Panc1 (cell line): ENCODE data around the gene LACTBL1. TPM values are rescaled to one million over a fixed set of nuclear protein-coding genes. Genes with fewer than 3 reads are reported as not detected.

ENCODE experiments used
- ATAC-seq: fragments of 200-7000 bp; cut with Tn5 transposase; 2 replicates; pipeline ENCODE4 v1.9.1; 2020; ENCODE audit warnings: mild to moderate bottlenecking, moderate library complexity
- BruUV-seq: library from RNA; stranded (reverse); fragments of 400-500 nt; replicated peaks from 2 replicates; lab custom pipeline; 2021; lab: Mats Ljungman, UMichigan
- CTCF ChIA-PET: fragments of 300-600 bp; sonication (Branson Sonifier 250); formaldehyde crosslinking; loops from one replicate; lab custom pipeline; 2022; ENCODE audit warnings: antibody characterized with exemption; lab: Charles Lee
- POLR2A ChIA-PET: fragments of 300-600 bp; sonication (Branson Sonifier 250); formaldehyde crosslinking; loops from one replicate; lab custom pipeline; 2022; ENCODE audit warnings: antibody characterized with exemption; lab: Charles Lee
- DNase-seq: peaks from one replicate; pipeline ENCODE4 v3.0.0-alpha.2; 2010; ENCODE audit warnings: low read depth, low spot score
- H3K27ac ChIP-seq: 2 replicates; pipeline ENCODE4 v1.5.1; 2011; ENCODE audit warnings: mild to moderate bottlenecking, low read length, inconsistent platforms
- H3K27me3 ChIP-seq: fragments of 200-500 bp; sonication (Bioruptor generic); 2 replicates; pipeline ENCODE4 v1.6.0; 2014; ENCODE audit warnings: low read length, inconsistent platforms; ENCODE audit not compliant: control insufficient read depth, insufficient read depth
- H3K36me3 ChIP-seq: fragments of 200-500 bp; sonication (Bioruptor generic); 2 replicates; pipeline ENCODE4 v1.5.1; 2014; ENCODE audit warnings: inconsistent platforms, mild to moderate bottlenecking, low read length, moderate library complexity; ENCODE audit not compliant: control insufficient read depth, insufficient read depth
- H3K4me1 ChIP-seq: 2 replicates; pipeline ENCODE4 v1.5.1; 2011; ENCODE audit warnings: inconsistent platforms, mild to moderate bottlenecking, low read length, moderate library complexity; ENCODE audit not compliant: control insufficient read depth, insufficient read depth
- H3K4me3 ChIP-seq, 2 experiments: 2 replicates each; pipeline ENCODE4 v1.5.1; 2011 to 2012; ENCODE audit warnings: low read depth in 2 of 2, low read length in 2 of 2, mild to moderate bottlenecking in 2 of 2, inconsistent platforms in 1 of 2, moderate library complexity in 1 of 2
- H3K9me3 ChIP-seq: fragments of 200-500 bp; sonication (Bioruptor generic); 2 replicates; pipeline ENCODE4 v1.5.1; 2014; ENCODE audit warnings: low read depth, mild to moderate bottlenecking, inconsistent platforms, low read length, moderate library complexity; ENCODE audit not compliant: control insufficient read depth, insufficient read depth
- CTCF ChIP-seq: fragments of 450-650 bp; IDR thresholded peaks from 2 replicates; pipeline ENCODE4 v1.5.1; 2017; ENCODE audit warnings: mild to moderate bottlenecking
- POLR2AphosphoS5 ChIP-seq: IDR thresholded peaks from 2 replicates; pipeline ENCODE4 v1.6.1; 2012; ENCODE audit warnings: mild to moderate bottlenecking, low read depth, low read length, moderate library complexity
- REST ChIP-seq, 2 experiments: IDR thresholded peaks; 2 replicates each; pipeline ENCODE4 v1.6.1; 2011 to 2012; ENCODE audit warnings: low read depth in 2 of 2, control low read depth in 1 of 2, low read length in 1 of 2, mild to moderate bottlenecking in 1 of 2, moderate library complexity in 1 of 2; ENCODE audit not compliant: insufficient read depth in 1 of 2
- SIN3A ChIP-seq: IDR thresholded peaks from 2 replicates; pipeline ENCODE4 v1.6.1; 2012; ENCODE audit warnings: low read depth, mild to moderate bottlenecking, low read length, moderate library complexity, borderline replicate concordance; ENCODE audit not compliant: insufficient read depth
- TCF7L2 ChIP-seq: IDR thresholded peaks from 2 replicates; pipeline ENCODE4 v1.6.1; 2011; ENCODE audit warnings: mild to moderate bottlenecking, low read depth, low read length, inconsistent platforms
- in situ Hi-C: cut with HindIII; loops from 2 replicates; pipeline ENCODE4 v1.10.0; 2016; ENCODE audit warnings: low sequenced_read_pairs, low pct_unique_long_range_greater_than_20kb
- intact Hi-C: fragments of 100-400 bp; cut with micrococcal nuclease; formaldehyde crosslinking; loops from one replicate; pipeline ENCODE4 v1.10.0; 2022; ENCODE audit not compliant: unreplicated experiment
- total RNA-seq: library from RNA; stranded (reverse); gene quantifications from one replicate; pipeline ENCODE4 v1.2.1, GENCODE V29; 2021; ENCODE audit not compliant: unreplicated experiment

LACTBL1 gene
- total RNA-seq, 1 experiment from 2014 or later = not detected

- Histone ChIP-seq H3K4me3 (peak overlapping the region; percentile 84 to 93), H3K27me3 (no peaks in the 10 kb centered on the region), H3K9me3 (no peaks in the 10 kb centered on the region), H3K4me1 (peaks cover 5% of the 10 kb centered on the region; the same call in 1 of the 2 replicates), H3K27ac (peak overlapping the region; percentile 90), H3K36me3 (no peaks in the 10 kb centered on the region; the same call in 1 of the 2 replicates)
- ATAC-seq (no peak), DNase-seq (no peak)
- CTCF ChIA-PET = interaction anchor here (0.9 kb wide), 1 partner anchor 18 kb away, joined by 3 read pairs; no protein-coding TSS in a partner anchor
- TF ChIP-seq CTCF = no peak
- TF ChIP-seq REST (IDR thresholded peaks at IDR 0.05; ENCODE audit: insufficient read depth in 1 of 2, low read depth in 2 of 2, low read length in 1 of 2) = no peak
- no peak for TF ChIP-seq SIN3A
- no peak for TF ChIP-seq POLR2AphosphoS5
- TF ChIP-seq TCF7L2 = no peak
- POLR2A ChIA-PET = interaction anchor here (0.7 kb wide), 1 partner anchor 236 kb away, joined by 3 read pairs; no protein-coding TSS in a partner anchor
- in situ Hi-C loops = no loop called here
- intact Hi-C loops = no loop called here
- BruUV-seq = TSS peak; percentile 89
Measured at GRCh38 chr1:23020706-23021405, 48.2 kb upstream of the LACTBL1 start.

DNA sequence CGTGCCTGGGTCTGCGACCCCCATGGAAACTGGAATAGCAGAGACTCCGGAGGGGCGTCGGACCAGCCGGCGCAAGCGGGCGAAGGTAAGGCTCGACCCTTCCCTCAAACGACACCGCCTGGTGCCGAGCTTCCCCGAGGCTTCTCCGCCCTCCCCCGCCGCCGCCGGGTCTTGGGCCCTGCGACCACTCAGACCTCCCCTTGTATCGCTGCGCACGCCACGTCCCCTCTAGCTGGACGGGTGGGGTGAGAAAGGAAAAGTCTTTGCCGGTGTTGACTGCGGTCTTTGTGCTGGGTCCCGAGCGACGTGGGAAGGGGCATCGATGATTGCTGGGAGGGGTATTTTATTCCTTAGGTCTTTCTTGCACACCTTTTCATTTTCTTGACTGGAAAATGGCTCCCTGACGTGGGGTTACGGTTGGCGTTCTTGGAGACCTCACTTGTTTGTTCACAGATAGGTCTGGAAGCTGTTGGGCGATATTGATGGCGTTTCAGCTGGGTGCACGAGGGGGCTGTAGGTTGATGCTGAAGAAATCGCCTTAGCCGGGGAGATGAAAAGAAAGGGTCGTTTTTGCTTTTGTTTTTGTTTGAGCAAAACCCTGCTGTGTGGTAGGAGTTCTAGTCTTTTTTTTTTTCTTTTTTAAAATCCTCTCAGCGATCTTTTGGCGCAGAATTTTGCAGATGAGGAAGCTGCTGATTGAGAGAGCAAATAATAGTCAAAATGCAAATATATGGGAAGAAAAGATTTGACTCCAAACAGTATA lies 47.4 kb upstream of the LACTBL1 start:
- peak overlapping the region; percentile 84 to 93 for H3K4me3 ChIP-seq
- POLR2A ChIA-PET = no interaction called here
- H3K4me1 ChIP-seq = peaks cover 5% of the 10 kb centered on the region; the same call in 1 of the 2 replicates
- no TSS peak for BruUV-seq
- in situ Hi-C loops = no loop called here
- intact Hi-C loops = no loop called here
- H3K27ac ChIP-seq = peak overlapping the region; percentile 90
- ATAC-seq = peak; percentile 17
- TF ChIP-seq TCF7L2 (no peak), POLR2AphosphoS5 (no peak)
- no peak for DNase-seq
- H3K27me3 ChIP-seq = no peaks in the 10 kb centered on the region
- CTCF ChIA-PET = no interaction called here
- H3K36me3 ChIP-seq = no peaks in the 10 kb centered on the region; the same call in 1 of the 2 replicates
- no peaks in the 10 kb centered on the region for H3K9me3 ChIP-seq
